CD4-positive, alpha-beta T cell (primary cell): ENCODE measurements around the gene LRRC25. TPM values are rescaled to one million over a fixed set of nuclear protein-coding genes. Genes with fewer than 3 reads are reported as not detected.
"Not testable (repeated sequence)": the region's sequence is repeated elsewhere in the genome, so short reads cannot be mapped to it uniquely, and the experiment has no call there.

Source experiments
- ATAC-seq: fragments of 200-7000 bp; cut with Tn5 transposase; one replicate; pipeline ENCODE4 v1.10.0; 2022; ENCODE audit warnings: mild to moderate bottlenecking; ENCODE audit not compliant: poor library complexity
- CTCF ChIA-PET: fragments of 350-600 bp; sonication (Branson Sonifier 250); formaldehyde crosslinking; loops from one replicate; lab custom pipeline; 2021; ENCODE audit warnings: antibody characterized with exemption, inconsistent platforms; lab: Charles Lee
- POLR2A ChIA-PET: fragments of 350-600 bp; sonication (Branson Sonifier 250); formaldehyde crosslinking; loops from one replicate; lab custom pipeline; 2021; ENCODE audit warnings: antibody characterized with exemption, inconsistent platforms; lab: Charles Lee
- DNase-seq, 14 experiments: peaks; one replicate each; pipeline ENCODE4 v3.0.0-alpha.2; 2013 to 2020; ENCODE audit warnings: mixed read lengths in 2 of 14
- H3K27ac ChIP-seq, 2 donors: one replicate each; pipeline versions ENCODE4 v1.5.1 to v1.7.0; 2013; ENCODE audit warnings: low read length in 2 of 2, low read depth in 1 of 2, mild to moderate bottlenecking in 1 of 2
- H3K27me3 ChIP-seq, 2 experiments: 1 replicate in 1 of 2; 2 replicates in 1 of 2; pipeline versions ENCODE4 v1.6.1 to v1.7.0; 2013; ENCODE audit warnings: low read length in 2 of 2, control low read depth in 1 of 2, mild to moderate bottlenecking in 1 of 2, moderate library complexity in 1 of 2; ENCODE audit not compliant: insufficient read depth in 2 of 2, control insufficient read depth in 1 of 2
- H3K36me3 ChIP-seq: one replicate; pipeline ENCODE4 v1.6.1; 2013; ENCODE audit warnings: low read length, control low read depth; ENCODE audit not compliant: insufficient read depth
- H3K4me1 ChIP-seq: one replicate; pipeline ENCODE4 v1.6.1; 2013; ENCODE audit warnings: low read length, control low read depth; ENCODE audit not compliant: insufficient read depth
- H3K4me3 ChIP-seq: one replicate; pipeline ENCODE4 v1.5.1; 2013; ENCODE audit warnings: mild to moderate bottlenecking, low read length, moderate library complexity
- H3K9me3 ChIP-seq, 2 experiments: 1 replicate in 1 of 2; 2 replicates in 1 of 2; pipeline versions ENCODE4 v1.6.1 to v1.7.0; 2013; ENCODE audit warnings: low read length in 2 of 2, mild to moderate bottlenecking in 2 of 2, control low read depth in 1 of 2, moderate library complexity in 1 of 2; ENCODE audit not compliant: control insufficient read depth in 1 of 2, insufficient read depth in 1 of 2
- H3K27ac Mint-ChIP-seq: one replicate; pipeline ENCODE4 v1.8.0; 2020; ENCODE audit warnings: mixed read lengths
- H3K27me3 Mint-ChIP-seq: one replicate; pipeline ENCODE4 v1.8.0; 2021; ENCODE audit warnings: mixed read lengths
- H3K36me3 Mint-ChIP-seq: one replicate; pipeline ENCODE4 v1.8.0; 2021; ENCODE audit warnings: low read depth, mixed read lengths
- H3K4me1 Mint-ChIP-seq: one replicate; pipeline ENCODE4 v1.8.0; 2021; ENCODE audit warnings: low read depth, mixed read lengths
- H3K4me3 Mint-ChIP-seq: one replicate; pipeline ENCODE4 v1.8.0; 2020; ENCODE audit warnings: mild to moderate bottlenecking, mixed read lengths
- H3K9me3 Mint-ChIP-seq: one replicate; pipeline ENCODE4 v1.8.0; 2020; ENCODE audit warnings: mixed read lengths
- CTCF ChIP-seq: fragments of 200-600 bp; IDR thresholded peaks from one replicate; pipeline ENCODE4 v1.8.0; 2022; ENCODE audit warnings: antibody characterized with exemption, mild to moderate bottlenecking
- intact Hi-C, 2 experiments: fragments of 100-400 bp; cut with DNase I in 1 of 2; cut with micrococcal nuclease in 1 of 2; formaldehyde crosslinking; loops; one replicate each; pipeline versions ENCODE4 v1.15.1 to v1.9.0; 2023 to 2025; cut with DNase I, micrococcal nuclease
- total RNA-seq, 174 experiments: library from RNA in 2 of 174; stranded (reverse) in 2 of 174; gene quantifications; one replicate each; pipeline ENCODE4 v1.2.3 and lab custom pipeline; 2021 to 2026

Gene LRRC25
- total RNA-seq, 2 experiments from 2014 or later, result 0.82 to 0.92 TPM

- intact Hi-C loops, result no loop called here
- Histone ChIP-seq H3K36me3 (no peaks in the 10 kb centered on the region), H3K27ac (no peak within 1 kb of the TSS), H3K4me3 (no peak within 1 kb of the TSS), H3K4me1 (peaks cover 14% of the 10 kb centered on the region), H3K27me3 (peaks cover 39 to 42% of the 10 kb centered on the region in 2 experiments), H3K9me3 (peaks cover 0 to 7% of the 10 kb centered on the region in 2 experiments)
- H3K4me1 Mint-ChIP-seq, result peaks cover 12% of the 10 kb centered on the region
- ATAC-seq, result no peak
- no peaks in the 10 kb centered on the region for H3K9me3 Mint-ChIP-seq
- DNase-seq, result peak in 7 of 14 experiments; percentile 3 to 60 (median 38)
- H3K27ac Mint-ChIP-seq, result no peak within 1 kb of the TSS
- H3K4me3 Mint-ChIP-seq, result peak within 1 kb of the TSS; percentile 25
- H3K27me3 Mint-ChIP-seq, result peaks cover 63% of the 10 kb centered on the region
- ChIA-PET CTCF (no interaction called here), POLR2A (no interaction called here)
- no peaks in the 10 kb centered on the region for H3K36me3 Mint-ChIP-seq
- no peak for TF ChIP-seq CTCF
Measured at GRCh38 chr19:18385675-18386542, 11.5 kb downstream of the LRRC25 start, which contains the start of gene GDF15. Gene GDF15 (plus strand): TSS chr19:18386158. CDS start chr19:18386190, 32 bp downstream.

GRCh38 chr19:18385359-18385674 is 12.1 kb downstream of the LRRC25 start:
- H3K27me3 Mint-ChIP-seq, result peaks cover 58% of the 10 kb centered on the region
- Histone ChIP-seq H3K4me1 (peaks cover 14% of the 10 kb centered on the region), H3K9me3 (peaks cover 0 to 7% of the 10 kb centered on the region in 2 experiments), H3K27me3 (peaks cover 39 to 42% of the 10 kb centered on the region in 2 experiments), H3K4me3 (no peak overlapping the region), H3K27ac (no peak overlapping the region), H3K36me3 (no peaks in the 10 kb centered on the region)
- H3K27ac Mint-ChIP-seq, result no peak overlapping the region
- intact Hi-C loops, result no loop called here
- H3K9me3 Mint-ChIP-seq, result no peaks in the 10 kb centered on the region
- ATAC-seq (no peak), DNase-seq (no peak)
- CTCF ChIA-PET, result no interaction called here
- TF ChIP-seq CTCF, result no peak
- POLR2A ChIA-PET, result no interaction called here
- H3K4me3 Mint-ChIP-seq, result no peak overlapping the region
- peaks cover 12% of the 10 kb centered on the region for H3K4me1 Mint-ChIP-seq
- H3K36me3 Mint-ChIP-seq, result no peaks in the 10 kb centered on the region

GRCh38 chr19:18384775-18385174 is 12.6 kb downstream of the LRRC25 start:
- ATAC-seq (no peak), DNase-seq (no peak)
- intact Hi-C loops, result no loop called here
- POLR2A ChIA-PET, result no interaction called here
- no peak overlapping the region for H3K4me3 Mint-ChIP-seq
- H3K9me3 Mint-ChIP-seq, result no peaks in the 10 kb centered on the region
- H3K4me1 Mint-ChIP-seq, result peaks cover 12% of the 10 kb centered on the region
- H3K4me1 ChIP-seq, result peaks cover 14% of the 10 kb centered on the region
- peaks cover 0 to 7% of the 10 kb centered on the region in 2 experiments for H3K9me3 ChIP-seq
- no peaks in the 10 kb centered on the region for H3K36me3 ChIP-seq
- peaks cover 39 to 42% of the 10 kb centered on the region in 2 experiments for H3K27me3 ChIP-seq
- H3K27ac Mint-ChIP-seq, result no peak overlapping the region
- H3K27me3 Mint-ChIP-seq, result peaks cover 57% of the 10 kb centered on the region
- H3K27ac ChIP-seq, result no peak overlapping the region
- no peak overlapping the region for H3K4me3 ChIP-seq
- H3K36me3 Mint-ChIP-seq, result no peaks in the 10 kb centered on the region
- CTCF ChIA-PET, result no interaction called here
- no peak for TF ChIP-seq CTCF

- peaks cover 12% of the 10 kb centered on the region for H3K4me1 Mint-ChIP-seq
- POLR2A ChIA-PET, CTCF ChIA-PET, DNase-seq, H3K36me3 ChIP-seq, H3K4me3 ChIP-seq, ATAC-seq, H3K27ac ChIP-seq, H3K27ac Mint-ChIP-seq, H3K36me3 Mint-ChIP-seq, H3K4me3 Mint-ChIP-seq, H3K9me3 Mint-ChIP-seq, intact Hi-C loops, H3K9me3 ChIP-seq: not testable (repeated sequence)
- H3K27me3 Mint-ChIP-seq, result peaks cover 49% of the 10 kb centered on the region
- H3K27me3 ChIP-seq, result peaks cover 39 to 42% of the 10 kb centered on the region in 2 experiments
- H3K4me1 ChIP-seq, result peaks cover 11% of the 10 kb centered on the region
Measured at GRCh38 chr19:18383622-18384021, 13.8 kb downstream of the LRRC25 start.
